GM12892 (cell line): ENCODE data around the gene PRRC2C.

Source experiments
- POLR2A ChIP-seq: IDR thresholded peaks from 2 replicates; pipeline ENCODE4 v1.6.1; 2011; ENCODE audit warnings: low read depth, low read length, control low read depth
- POLR2AphosphoS5 ChIP-seq: IDR thresholded peaks from 2 replicates; pipeline ENCODE4 v1.6.1; 2011; ENCODE audit warnings: low read depth, low read length, control low read depth

GRCh38 chr1:171600862-171601261 lies 115.5 kb downstream of the PRRC2C start:
- TF ChIP-seq POLR2A: no peak
- no peak for TF ChIP-seq POLR2AphosphoS5
